IMR-90 (cell line): ENCODE measurements around the gene SLC2A11. TPM values are rescaled to one million over a fixed set of nuclear protein-coding genes. Genes with fewer than 3 reads are reported as not detected.

Experiments
- ATAC-seq: fragments of 200-7000 bp; cut with Tn5 transposase; 2 replicates; pipeline ENCODE4 v1.9.1; 2020; ENCODE audit warnings: low read depth, mild to moderate bottlenecking, moderate library complexity
- BruUV-seq: library from RNA; stranded (reverse); fragments of 400-500 nt; replicated peaks from 2 replicates; lab custom pipeline; 2021; lab: Mats Ljungman, UMichigan
- CTCF ChIA-PET: fragments of 300-600 bp; formaldehyde crosslinking; extraction: SDS; loops from one replicate; lab custom pipeline; 2021; ENCODE audit warnings: antibody characterized with exemption; lab: Yijun Ruan, JAX
- POLR2A ChIA-PET: fragments of 300-600 bp; sonication (Branson Sonifier 250); formaldehyde crosslinking; loops from one replicate; lab custom pipeline; 2022; ENCODE audit warnings: antibody characterized with exemption; ENCODE audit not compliant: unreplicated experiment; lab: Charles Lee
- DNase-seq: peaks from one replicate; pipeline ENCODE4 v3.0.0; 2013
- H2AFZ ChIP-seq: replicated peaks from 2 replicates; pipeline ENCODE3; 2013; ENCODE audit warnings: low read length, mild to moderate bottlenecking; ENCODE audit not compliant: poor library complexity
- H2AK5ac ChIP-seq: 2 replicates; pipeline ENCODE4 v1.6.1; 2013; ENCODE audit warnings: low read depth, low read length, inconsistent platforms
- H2AK9ac ChIP-seq: replicated peaks from 2 replicates; pipeline ENCODE3; 2013; ENCODE audit warnings: mild to moderate bottlenecking, low read depth, low read length, moderate library complexity; ENCODE audit not compliant: poor library complexity
- H2BK120ac ChIP-seq: 2 replicates; pipeline ENCODE4 v1.6.1; 2013; ENCODE audit warnings: low read depth, low read length, inconsistent platforms
- H2BK15ac ChIP-seq: 3 replicates; pipeline ENCODE4 v1.6.1; 2013; ENCODE audit warnings: low read depth, low read length, inconsistent platforms
- H2BK20ac ChIP-seq: 2 replicates; pipeline ENCODE4 v1.6.1; 2013; ENCODE audit warnings: low read depth, mild to moderate bottlenecking, inconsistent platforms, low read length, moderate library complexity
- H2BK5ac ChIP-seq: 2 replicates; pipeline ENCODE4 v1.6.1; 2013; ENCODE audit warnings: mild to moderate bottlenecking, low read depth, low read length, inconsistent platforms; ENCODE audit not compliant: poor library complexity, severe bottlenecking
- H3K14ac ChIP-seq: replicated peaks from 2 replicates; pipeline ENCODE4 v1.6.1; 2013; ENCODE audit warnings: low read depth, low read length, inconsistent platforms
- H3K18ac ChIP-seq: 2 replicates; pipeline ENCODE4 v1.6.1; 2013; ENCODE audit warnings: low read depth, low read length, control low read depth
- H3K23ac ChIP-seq: 2 replicates; pipeline ENCODE4 v1.6.1; 2013; ENCODE audit warnings: low read depth, low read length, inconsistent platforms
- H3K27ac ChIP-seq: 2 replicates; pipeline ENCODE4 v1.5.1; 2013; ENCODE audit warnings: mild to moderate bottlenecking, control low read depth, low read length; ENCODE audit not compliant: insufficient read depth
- H3K27me3 ChIP-seq: 2 replicates; pipeline ENCODE4 v1.6.1; 2013; ENCODE audit warnings: low read length; ENCODE audit not compliant: control insufficient read depth, insufficient read depth
- H3K36me3 ChIP-seq: 2 replicates; pipeline ENCODE4 v1.6.1; 2013; ENCODE audit warnings: low read length, mixed read lengths; ENCODE audit not compliant: control insufficient read depth, insufficient read depth
- H3K4ac ChIP-seq: 2 replicates; pipeline ENCODE4 v1.6.1; 2013; ENCODE audit warnings: low read depth, low read length, inconsistent platforms
- H3K4me1 ChIP-seq: 2 replicates; pipeline ENCODE4 v1.6.1; 2013; ENCODE audit warnings: low read length, mixed read lengths; ENCODE audit not compliant: control insufficient read depth, insufficient read depth
- H3K4me2 ChIP-seq: 2 replicates; pipeline ENCODE4 v1.6.1; 2013; ENCODE audit warnings: low read depth, mild to moderate bottlenecking, control low read depth, low read length, moderate library complexity
- H3K4me3 ChIP-seq: 2 replicates; pipeline ENCODE4 v1.5.1; 2013; ENCODE audit warnings: low read depth, mild to moderate bottlenecking, control low read depth, low read length, moderate library complexity; ENCODE audit not compliant: insufficient read depth
- H3K56ac ChIP-seq: 2 replicates; pipeline ENCODE4 v1.6.1; 2013; ENCODE audit warnings: low read length, inconsistent platforms; ENCODE audit not compliant: insufficient read depth; ENCODE audit errors: extremely low read depth
- H3K79me1 ChIP-seq, 2 experiments: 2 replicates each; pipeline ENCODE4 v1.6.1; 2013; ENCODE audit warnings: low read length in 2 of 2, inconsistent platforms in 1 of 2, low read depth in 1 of 2
- H3K9ac ChIP-seq: 2 replicates; pipeline ENCODE4 v1.6.1; 2013; ENCODE audit warnings: low read depth, low read length, control low read depth
- H3K9me1 ChIP-seq: 2 replicates; pipeline ENCODE4 v1.6.1; 2013; ENCODE audit warnings: low read length, inconsistent platforms; ENCODE audit not compliant: insufficient read depth
- H3K9me3 ChIP-seq: 2 replicates; pipeline ENCODE4 v1.6.1; 2013; ENCODE audit warnings: low read length; ENCODE audit not compliant: control insufficient read depth, insufficient read depth
- H4K20me1 ChIP-seq: 2 replicates; pipeline ENCODE4 v1.6.1; 2013; ENCODE audit warnings: low read length, inconsistent platforms; ENCODE audit not compliant: insufficient read depth
- H4K5ac ChIP-seq: 2 replicates; pipeline ENCODE4 v1.6.1; 2013; ENCODE audit warnings: mild to moderate bottlenecking, low read depth, low read length, control low read depth
- H4K8ac ChIP-seq, 2 experiments: 2 replicates each; pipeline ENCODE4 v1.6.1; 2013; ENCODE audit warnings: low read depth in 2 of 2, low read length in 2 of 2, control low read depth in 1 of 2, inconsistent platforms in 1 of 2
- H4K91ac ChIP-seq: 2 replicates; pipeline ENCODE4 v1.6.1; 2013; ENCODE audit warnings: low read depth, low read length, inconsistent platforms; ENCODE audit not compliant: insufficient read depth
- CHD1 ChIP-seq: IDR thresholded peaks from 2 replicates; pipeline ENCODE4 v1.6.1; 2012; ENCODE audit warnings: low read depth, low read length, improper control_type of control experiment
- NFE2L2 ChIP-seq: fragments of 150-350 bp; IDR thresholded peaks from 2 replicates; pipeline ENCODE4 v1.6.1; 2016; ENCODE audit warnings: low read depth, mild to moderate bottlenecking, low read length
- POLR2A ChIP-seq: IDR thresholded peaks from 2 replicates; pipeline ENCODE4 v1.6.1; 2012; ENCODE audit warnings: mild to moderate bottlenecking, low read depth, low read length
- WGBS, 2 experiments: methylation state at CpG; one replicate each; pipeline versions ENCODE4 v1.1.5 to v1.1.7; 2013; ENCODE audit warnings: missing lambda C conversion rate in 2 of 2; ENCODE audit not compliant: insufficient read length in 1 of 2; ENCODE audit errors: extremely low coverage in 2 of 2; 5-methylcytosine and 5-hydroxymethylcytosine counted together
- dilution Hi-C: fragments of 300-500 bp; cut with HindIII; formaldehyde crosslinking; loops from one replicate; pipeline ENCODE4 v1.14.3; 2018; ENCODE audit warnings: low sequenced_read_pairs; ENCODE audit not compliant: unreplicated experiment
- in situ Hi-C: fragments of 300-500 bp; cut with MboI; formaldehyde crosslinking; loops from 3 replicates; pipeline ENCODE4 v1.14.3; 2019; ENCODE audit warnings: low sequenced_read_pairs, inconsistent platforms, mixed read lengths
- intact Hi-C: fragments of 100-400 bp; cut with micrococcal nuclease; formaldehyde crosslinking; loops from 2 replicates; pipeline ENCODE4 v1.10.0; 2022
- polyA plus RNA-seq, 3 experiments: library from polyadenylated mRNA; depleted of rRNA; stranded (reverse); fragments of >200 nt; gene quantifications; 2 replicates each; pipeline ENCODE4 v1.2.3, GENCODE V29; 2012; ENCODE audit warnings: low replicate concordance in 1 of 3
- total RNA-seq: library from RNA; depleted of rRNA; stranded (reverse); fragments of >200 nt; gene quantifications from 2 replicates; pipeline ENCODE4 v1.2.3, GENCODE V29; 2012
- TF ChIP-seq, protein P1 (sequence below): fragments of 150-350 bp; IDR thresholded peaks from 2 replicates; pipeline ENCODE4 v1.6.1; 2016; ENCODE audit warnings: low read depth, mild to moderate bottlenecking, low read length, moderate library complexity, borderline replicate concordance

SLC2A11 gene
- total and polyA plus RNA-seq, 2 of the 4 experiments (the other 2 are of a cell fraction): 3.2 to 8.7 TPM

DNA sequence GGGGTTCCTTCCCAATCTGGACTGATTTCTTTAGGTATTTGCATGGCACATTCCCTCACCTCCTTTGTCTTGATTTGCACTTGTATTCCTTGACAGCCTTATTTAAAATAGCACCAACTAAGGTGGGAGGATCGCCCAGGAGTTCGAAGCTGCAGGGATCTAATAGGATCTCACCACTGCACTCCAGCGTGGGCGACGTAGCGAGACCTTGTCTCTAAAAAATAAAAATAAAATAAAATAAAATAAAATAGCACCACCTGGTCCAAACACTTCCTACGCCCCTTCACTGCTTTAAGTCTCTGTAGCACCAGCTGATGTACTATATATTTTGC, 775 bp downstream of the SLC2A11 start:
- BruUV-seq: no TSS peak
- TF ChIP-seq NFE2L2: no peak
- TF ChIP-seq, protein P1, sequence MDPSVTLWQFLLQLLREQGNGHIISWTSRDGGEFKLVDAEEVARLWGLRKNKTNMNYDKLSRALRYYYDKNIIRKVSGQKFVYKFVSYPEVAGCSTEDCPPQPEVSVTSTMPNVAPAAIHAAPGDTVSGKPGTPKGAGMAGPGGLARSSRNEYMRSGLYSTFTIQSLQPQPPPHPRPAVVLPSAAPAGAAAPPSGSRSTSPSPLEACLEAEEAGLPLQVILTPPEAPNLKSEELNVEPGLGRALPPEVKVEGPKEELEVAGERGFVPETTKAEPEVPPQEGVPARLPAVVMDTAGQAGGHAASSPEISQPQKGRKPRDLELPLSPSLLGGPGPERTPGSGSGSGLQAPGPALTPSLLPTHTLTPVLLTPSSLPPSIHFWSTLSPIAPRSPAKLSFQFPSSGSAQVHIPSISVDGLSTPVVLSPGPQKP: no peak
- TF ChIP-seq CHD1: no peak
- TF ChIP-seq POLR2A: no peak
- H3K9ac ChIP-seq: peak overlapping the region; percentile 59; the same call in 1 of the 2 replicates
- no peak overlapping the region for H2AK5ac ChIP-seq
- H2AK9ac ChIP-seq: peak overlapping the region; percentile 90
- CTCF ChIA-PET: interaction anchor here (0.6 to 1.6 kb wide), 4 partner anchors 9 to 36 kb away, joined by 4 to 5 read pairs (median 4); partner anchors contain the start of gene MIF
- no peak overlapping the region for H2BK15ac ChIP-seq
- no peak overlapping the region; the same call in 1 of the 2 replicates for H3K14ac ChIP-seq
- WGBS, 2 experiments: no CpG with 5 or more reads among the region's 7 CpGs
- in situ Hi-C loops: loop anchor here (10.0 kb wide), 1 partner anchor 234 kb away; no protein-coding TSS in a partner anchor
- H3K4me3 ChIP-seq: peak overlapping the region; percentile 55; the same call in 1 of the 2 replicates
- H3K9me3 ChIP-seq: no peaks in the 10 kb centered on the region
- H4K8ac ChIP-seq: peak overlapping the region in 1 of 2 experiments; percentile 93; a peak in 3 of 4 replicates
- dilution Hi-C loops: no loop called here
- no peak overlapping the region; the same call in 1 of the 2 replicates for H4K91ac ChIP-seq
- no peaks in the 10 kb centered on the region for H3K9me1 ChIP-seq
- no peak overlapping the region for H3K23ac ChIP-seq
- no peak overlapping the region for H4K5ac ChIP-seq
- no peak overlapping the region for H3K18ac ChIP-seq
- no peak overlapping the region for H2BK120ac ChIP-seq
- H3K27me3 ChIP-seq: no peaks in the 10 kb centered on the region
- intact Hi-C loops: no loop called here
- H3K56ac ChIP-seq: no peak overlapping the region
- POLR2A ChIA-PET: interaction anchor here (0.5 kb wide), 1 partner anchor 13 kb away, joined by 6 read pairs; no protein-coding TSS in a partner anchor
- no peak overlapping the region for H3K4ac ChIP-seq
- H3K36me3 ChIP-seq: no peaks in the 10 kb centered on the region
- peaks cover 10% of the 10 kb centered on the region for H3K4me1 ChIP-seq
- H3K4me2 ChIP-seq: peak overlapping the region; percentile 84
- H2BK20ac ChIP-seq: no peak overlapping the region
- no peak for DNase-seq
- no peak overlapping the region for H3K27ac ChIP-seq
- ATAC-seq: no peak
- H2BK5ac ChIP-seq: no peak overlapping the region
- no peaks in the 10 kb centered on the region for H4K20me1 ChIP-seq
- H3K79me1 ChIP-seq: peaks cover 0 to 16% of the 10 kb centered on the region in 2 experiments; a peak in 1 of 4 replicates
- H2AFZ ChIP-seq: peak overlapping the region; percentile 99
